Aorta (tissue), 5 donors: ENCODE data around the gene PIP4K2B. TPM values are rescaled to one million over a fixed set of nuclear protein-coding genes. Genes with fewer than 3 reads are reported as not detected.
A peak's percentile ranks its signal among the peaks of the same experiment; 100 is the strongest.
"Not testable (repeated sequence)": the region's sequence is repeated elsewhere in the genome, so short reads cannot be mapped to it uniquely, and the experiment has no call there.

Experiments
- ATAC-seq: fragments of 200-7000 bp; cut with Tn5 transposase; one replicate; pipeline ENCODE4 v1.9.1; 2022; ENCODE audit warnings: moderate library complexity; ENCODE audit not compliant: low FRiP score
- DNase-seq, 2 donors: peaks; one replicate each; pipeline ENCODE4 v3.0.0-alpha.2; 2020
- H3K27ac ChIP-seq, 2 donors: one replicate each; pipeline ENCODE4 v1.5.1; 2013; ENCODE audit warnings: low read length in 2 of 2, mild to moderate bottlenecking in 2 of 2, moderate library complexity in 2 of 2, control low read depth in 1 of 2, inconsistent platforms in 1 of 2, low read depth in 1 of 2
- H3K27me3 ChIP-seq, 2 donors: one replicate each; pipeline ENCODE4 v1.6.1; 2013; ENCODE audit warnings: control low read depth in 1 of 2, low read length in 1 of 2, mild to moderate bottlenecking in 1 of 2, moderate library complexity in 1 of 2; ENCODE audit not compliant: insufficient read depth in 2 of 2, control insufficient read depth in 1 of 2
- H3K36me3 ChIP-seq, 2 donors: one replicate each; pipeline ENCODE4 v1.6.1; 2013; ENCODE audit warnings: control low read depth in 1 of 2, low read length in 1 of 2, mild to moderate bottlenecking in 1 of 2; ENCODE audit not compliant: insufficient read depth in 2 of 2, control insufficient read depth in 1 of 2
- H3K4me1 ChIP-seq, 2 donors: one replicate each; pipeline ENCODE4 v1.6.1; 2013; ENCODE audit warnings: low read length in 2 of 2, control low read depth in 1 of 2, mild to moderate bottlenecking in 1 of 2, moderate library complexity in 1 of 2; ENCODE audit not compliant: insufficient read depth in 2 of 2, control insufficient read depth in 1 of 2
- H3K4me3 ChIP-seq, 2 donors: one replicate each; pipeline ENCODE4 v1.5.1; 2013; ENCODE audit warnings: low read length in 2 of 2, control low read depth in 1 of 2, mild to moderate bottlenecking in 1 of 2
- H3K9me3 ChIP-seq: one replicate; pipeline ENCODE4 v1.6.1; 2013; ENCODE audit warnings: mild to moderate bottlenecking, low read length; ENCODE audit not compliant: control insufficient read depth
- WGBS, 2 donors: extraction: QIAGEN DNeasy Blood & Tissue Kit; methylation state at CpG; one replicate each; pipeline ENCODE4 v1.1.7; 2013; 5-methylcytosine and 5-hydroxymethylcytosine counted together
- intact Hi-C, 2 donors: fragments of 100-400 bp; cut with DNase I; formaldehyde crosslinking; loops; one replicate each; pipeline versions ENCODE4 v1.14.2 to v1.15.0; 2022
- polyA plus RNA-seq, 2 donors: library from polyadenylated mRNA; stranded (reverse); fragments of 200-250 nt; gene quantifications; one replicate each; pipeline ENCODE4 v1.2.3, GENCODE V29; 2013
- total RNA-seq, 2 donors: library from RNA; stranded (reverse); fragmentation: NEBNext Ultra II Directional; extraction: Animal tissue kit (Norgen Biotek cat#: 25700); gene quantifications; one replicate each; pipeline ENCODE4 v1.2.1, GENCODE V29; 2021
- donor health status: healthy with polysubstance abuse.
- donor health status: Bipolar disorder and iron deficiency.
- donor health status: DM: no; HTN: no; CAD: no.
- donor health status: DM: no; HTN: no; CAD: no.
- donor health status: DM: yes; HTN: yes; CAD: no.

Gene PIP4K2B
- total and polyA plus RNA-seq, 4 donors = 9.6 to 48.4 (median 29.3) TPM

GRCh38 chr17:38800237-38800760 lies 943 bp upstream of the PIP4K2B start:
- WGBS, 2 donors = 18 to 19% methylated on average over 14 of the region's 14 CpGs
- Histone ChIP-seq H3K27me3 (no peaks in the 10 kb centered on the region), H3K4me3 (peak overlapping the region in 1 of 2 donors; percentile 36), H3K36me3 (peaks cover 1 to 11% of the 10 kb centered on the region in 2 donors), H3K27ac (peak overlapping the region in 1 of 2 donors; percentile 32), H3K9me3 (no peaks in the 10 kb centered on the region), H3K4me1 (peaks cover 0 to 7% of the 10 kb centered on the region in 2 donors)
- ATAC-seq = no peak
- intact Hi-C loops = no loop called here
- no peak for DNase-seq

DNA sequence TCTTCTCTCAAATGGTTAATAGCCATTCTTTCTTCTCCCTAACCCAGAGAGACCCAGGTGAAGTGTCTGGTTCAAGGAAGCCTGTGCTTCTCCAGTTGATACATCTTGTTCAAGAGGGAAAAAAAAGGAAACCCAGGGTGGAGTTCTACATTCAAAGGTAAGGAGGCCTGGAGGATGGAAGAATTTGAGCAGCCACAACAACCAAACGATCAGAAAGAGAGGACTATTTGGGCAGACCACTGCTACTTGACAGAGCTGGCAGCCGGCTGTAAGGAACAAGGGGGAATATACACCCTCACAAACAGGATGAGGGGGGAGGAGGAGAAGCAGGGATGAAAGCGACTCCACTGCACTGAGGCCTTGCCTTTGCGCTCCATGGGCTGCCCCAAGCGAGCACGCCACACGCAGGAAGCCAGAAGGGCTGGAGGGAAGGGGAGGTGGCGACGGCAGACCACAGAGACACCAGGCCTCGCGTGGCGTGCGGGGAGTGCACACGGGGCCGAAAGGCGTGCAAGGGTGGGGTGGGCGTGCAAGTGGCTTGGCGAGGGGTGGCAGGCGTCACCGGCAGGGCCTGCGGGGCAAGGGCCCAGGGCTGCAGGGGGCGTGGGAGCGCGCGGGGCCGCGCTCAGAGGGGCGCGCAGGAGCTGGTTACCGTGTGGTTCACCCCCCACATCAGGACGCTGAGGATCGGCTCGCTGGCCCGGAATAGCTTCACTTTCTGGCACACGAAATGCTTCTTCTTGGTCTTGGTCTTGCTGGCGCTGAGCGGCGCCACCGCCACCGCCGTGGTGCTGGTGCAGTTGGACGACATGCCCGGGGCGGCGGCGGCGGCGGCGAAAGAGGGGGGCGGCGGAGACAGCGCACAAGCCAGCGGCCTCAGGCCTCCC lies 499 bp downstream of the PIP4K2B start:
- H3K4me1 ChIP-seq = peaks cover 0 to 7% of the 10 kb centered on the region in 2 donors

GRCh38 chr17:38797828-38798227 lies 1.5 kb downstream of the PIP4K2B start:
- H3K27me3 ChIP-seq = no peaks in the 10 kb centered on the region
- H3K27ac ChIP-seq = peak overlapping the region in 1 of 2 donors; percentile 43
- WGBS, 2 donors = 40 to 50% methylated on average over 6 of the region's 6 CpGs

More for the DNA sequence above, 499 bp downstream of the PIP4K2B start:
- DNase-seq (peak in 1 of 2 donors; percentile 77), ATAC-seq (peak; percentile 58)
- Histone ChIP-seq H3K27me3 (no peaks in the 10 kb centered on the region), H3K4me3 (peak overlapping the region; percentile 46 to 63), H3K27ac (peak overlapping the region in 1 of 2 donors; percentile 26), H3K36me3 (peaks cover 1 to 8% of the 10 kb centered on the region in 2 donors), H3K9me3 (no peaks in the 10 kb centered on the region)
- intact Hi-C loops = loop anchor here in 1 of 2 donors (2.0 to 5.0 kb wide), 2 partner anchors 47 to 54 kb away; partner anchors contain the start of genes PSMB3 and RPL23
- WGBS, 2 donors = 0% methylated on average over 35 to 53 of the region's 53 CpGs

GRCh38 chr17:38797158-38797490 lies 2.2 kb downstream of the PIP4K2B start:
- peaks cover 0 to 7% of the 10 kb centered on the region in 2 donors for H3K4me1 ChIP-seq
- peaks cover 0 to 2% of the 10 kb centered on the region in 2 donors for H3K36me3 ChIP-seq
- 27 to 29% methylated on average over 5 of the region's 5 CpGs for WGBS, 2 donors
- intact Hi-C loops = loop anchor here (2.0 to 5.0 kb wide), 2 partner anchors 26 to 45 kb away; partner anchors contain the start of gene PSMB3 (in 1 of the 2)
- H3K4me3 ChIP-seq = peak overlapping the region in 1 of 2 donors; percentile 20
- DNase-seq (no peak), ATAC-seq (no peak)
- H3K27ac ChIP-seq = peak overlapping the region in 1 of 2 donors; percentile 1
- no peaks in the 10 kb centered on the region for H3K27me3 ChIP-seq
- no peaks in the 10 kb centered on the region for H3K9me3 ChIP-seq

More at GRCh38 chr17:38797828-38798227, 1.5 kb downstream of the PIP4K2B start:
- intact Hi-C loops = loop anchor here (2.0 to 5.0 kb wide), 3 partner anchors 27 to 55 kb away; partner anchors contain the start of genes PSMB3 (in 1 of the 2) and RPL23 (in 1 of the 2)
- no peaks in the 10 kb centered on the region for H3K9me3 ChIP-seq
- peaks cover 0 to 7% of the 10 kb centered on the region in 2 donors for H3K4me1 ChIP-seq
- ATAC-seq (no peak), DNase-seq (no peak)
- peaks cover 0 to 8% of the 10 kb centered on the region in 2 donors for H3K36me3 ChIP-seq
- peak overlapping the region in 1 of 2 donors; percentile 20 for H3K4me3 ChIP-seq

GRCh38 chr17:38796451-38797157 lies 2.8 kb downstream of the PIP4K2B start:
- intact Hi-C loops = loop anchor here (2.0 to 5.0 kb wide), 2 partner anchors 26 to 44 kb away; partner anchors contain the start of gene PSMB3 (in 1 of the 2)
- no peaks in the 10 kb centered on the region for H3K9me3 ChIP-seq
- DNase-seq (no peak), ATAC-seq (no peak)
- H3K4me1 ChIP-seq = peaks cover 0 to 7% of the 10 kb centered on the region in 2 donors
- H3K4me3 ChIP-seq = peak overlapping the region in 1 of 2 donors; percentile 20
- no peak overlapping the region for H3K27ac ChIP-seq
- no peaks in the 10 kb centered on the region for H3K36me3 ChIP-seq
- H3K27me3 ChIP-seq = no peaks in the 10 kb centered on the region
- WGBS, 2 donors = 34 to 37% methylated on average over 5 of the region's 5 CpGs

GRCh38 chr17:38794221-38794620 lies 5.1 kb downstream of the PIP4K2B start:
- intact Hi-C loops = no loop called here
- Histone ChIP-seq H3K4me1 (peaks cover 0 to 7% of the 10 kb centered on the region in 2 donors), H3K36me3 (no peaks in the 10 kb centered on the region), H3K27me3 (no peaks in the 10 kb centered on the region), H3K9me3 (no peaks in the 10 kb centered on the region), H3K4me3 (no peak overlapping the region), H3K27ac (no peak overlapping the region)
- WGBS, 2 donors = 94% methylated on average over 5 of the region's 5 CpGs
- no peak for ATAC-seq
- no peak for DNase-seq

GRCh38 chr17:38791162-38791561 lies 8.2 kb downstream of the PIP4K2B start:
- intact Hi-C loops = no loop called here
- no peak overlapping the region for H3K4me3 ChIP-seq

GRCh38 chr17:38790148-38790707 lies 9.1 kb downstream of the PIP4K2B start:
- H3K4me3 ChIP-seq, H3K27ac ChIP-seq, H3K27me3 ChIP-seq, H3K36me3 ChIP-seq, intact Hi-C loops, H3K9me3 ChIP-seq, H3K4me1 ChIP-seq, DNase-seq, ATAC-seq: not testable (repeated sequence)
- WGBS, 2 donors = 33 to 42% methylated on average over 13 of the region's 13 CpGs

More at GRCh38 chr17:38791162-38791561, 8.2 kb downstream of the PIP4K2B start:
- H3K27ac ChIP-seq = no peak overlapping the region
- H3K4me1 ChIP-seq = no peaks in the 10 kb centered on the region
- WGBS, 2 donors = 93% methylated on average over 5 of the region's 5 CpGs
- no peaks in the 10 kb centered on the region for H3K27me3 ChIP-seq
- peaks cover 0 to 3% of the 10 kb centered on the region in 2 donors for H3K36me3 ChIP-seq
- DNase-seq (no peak), ATAC-seq (no peak)
- no peaks in the 10 kb centered on the region for H3K9me3 ChIP-seq
